IMR-90 (cell line): ENCODE measurements around the gene EBF3. TPM values are rescaled to one million over a fixed set of nuclear protein-coding genes. Genes with fewer than 3 reads are reported as not detected.

Source experiments
- ATAC-seq: fragments of 200-7000 bp; cut with Tn5 transposase; 2 replicates; pipeline ENCODE4 v1.9.1; 2020; ENCODE audit warnings: low read depth, mild to moderate bottlenecking, moderate library complexity
- BruUV-seq: library from RNA; stranded (reverse); fragments of 400-500 nt; replicated peaks from 2 replicates; lab custom pipeline; 2021; lab: Mats Ljungman, UMichigan
- CTCF ChIA-PET: fragments of 300-600 bp; formaldehyde crosslinking; extraction: SDS; loops from one replicate; lab custom pipeline; 2021; ENCODE audit warnings: antibody characterized with exemption; lab: Yijun Ruan, JAX
- POLR2A ChIA-PET: fragments of 300-600 bp; sonication (Branson Sonifier 250); formaldehyde crosslinking; loops from one replicate; lab custom pipeline; 2022; ENCODE audit warnings: antibody characterized with exemption; ENCODE audit not compliant: unreplicated experiment; lab: Charles Lee
- DNase-seq: peaks from one replicate; pipeline ENCODE4 v3.0.0; 2013
- H2AFZ ChIP-seq: replicated peaks from 2 replicates; pipeline ENCODE3; 2013; ENCODE audit warnings: low read length, mild to moderate bottlenecking; ENCODE audit not compliant: poor library complexity
- H2AK5ac ChIP-seq: 2 replicates; pipeline ENCODE4 v1.6.1; 2013; ENCODE audit warnings: low read depth, low read length, inconsistent platforms
- H2AK9ac ChIP-seq: replicated peaks from 2 replicates; pipeline ENCODE3; 2013; ENCODE audit warnings: mild to moderate bottlenecking, low read depth, low read length, moderate library complexity; ENCODE audit not compliant: poor library complexity
- H2BK120ac ChIP-seq: 2 replicates; pipeline ENCODE4 v1.6.1; 2013; ENCODE audit warnings: low read depth, low read length, inconsistent platforms
- H2BK15ac ChIP-seq: 3 replicates; pipeline ENCODE4 v1.6.1; 2013; ENCODE audit warnings: low read depth, low read length, inconsistent platforms
- H2BK20ac ChIP-seq: 2 replicates; pipeline ENCODE4 v1.6.1; 2013; ENCODE audit warnings: low read depth, mild to moderate bottlenecking, inconsistent platforms, low read length, moderate library complexity
- H2BK5ac ChIP-seq: 2 replicates; pipeline ENCODE4 v1.6.1; 2013; ENCODE audit warnings: mild to moderate bottlenecking, low read depth, low read length, inconsistent platforms; ENCODE audit not compliant: poor library complexity, severe bottlenecking
- H3K14ac ChIP-seq: replicated peaks from 2 replicates; pipeline ENCODE4 v1.6.1; 2013; ENCODE audit warnings: low read depth, low read length, inconsistent platforms
- H3K18ac ChIP-seq: 2 replicates; pipeline ENCODE4 v1.6.1; 2013; ENCODE audit warnings: low read depth, low read length, control low read depth
- H3K23ac ChIP-seq: 2 replicates; pipeline ENCODE4 v1.6.1; 2013; ENCODE audit warnings: low read depth, low read length, inconsistent platforms
- H3K27ac ChIP-seq: 2 replicates; pipeline ENCODE4 v1.5.1; 2013; ENCODE audit warnings: mild to moderate bottlenecking, control low read depth, low read length; ENCODE audit not compliant: insufficient read depth
- H3K27me3 ChIP-seq: 2 replicates; pipeline ENCODE4 v1.6.1; 2013; ENCODE audit warnings: low read length; ENCODE audit not compliant: control insufficient read depth, insufficient read depth
- H3K36me3 ChIP-seq: 2 replicates; pipeline ENCODE4 v1.6.1; 2013; ENCODE audit warnings: low read length, mixed read lengths; ENCODE audit not compliant: control insufficient read depth, insufficient read depth
- H3K4ac ChIP-seq: 2 replicates; pipeline ENCODE4 v1.6.1; 2013; ENCODE audit warnings: low read depth, low read length, inconsistent platforms
- H3K4me1 ChIP-seq: 2 replicates; pipeline ENCODE4 v1.6.1; 2013; ENCODE audit warnings: low read length, mixed read lengths; ENCODE audit not compliant: control insufficient read depth, insufficient read depth
- H3K4me2 ChIP-seq: 2 replicates; pipeline ENCODE4 v1.6.1; 2013; ENCODE audit warnings: low read depth, mild to moderate bottlenecking, control low read depth, low read length, moderate library complexity
- H3K4me3 ChIP-seq: 2 replicates; pipeline ENCODE4 v1.5.1; 2013; ENCODE audit warnings: low read depth, mild to moderate bottlenecking, control low read depth, low read length, moderate library complexity; ENCODE audit not compliant: insufficient read depth
- H3K56ac ChIP-seq: 2 replicates; pipeline ENCODE4 v1.6.1; 2013; ENCODE audit warnings: low read length, inconsistent platforms; ENCODE audit not compliant: insufficient read depth; ENCODE audit errors: extremely low read depth
- H3K79me1 ChIP-seq, 2 experiments: 2 replicates each; pipeline ENCODE4 v1.6.1; 2013; ENCODE audit warnings: low read length in 2 of 2, inconsistent platforms in 1 of 2, low read depth in 1 of 2
- H3K9ac ChIP-seq: 2 replicates; pipeline ENCODE4 v1.6.1; 2013; ENCODE audit warnings: low read depth, low read length, control low read depth
- H3K9me1 ChIP-seq: 2 replicates; pipeline ENCODE4 v1.6.1; 2013; ENCODE audit warnings: low read length, inconsistent platforms; ENCODE audit not compliant: insufficient read depth
- H3K9me3 ChIP-seq: 2 replicates; pipeline ENCODE4 v1.6.1; 2013; ENCODE audit warnings: low read length; ENCODE audit not compliant: control insufficient read depth, insufficient read depth
- H4K20me1 ChIP-seq: 2 replicates; pipeline ENCODE4 v1.6.1; 2013; ENCODE audit warnings: low read length, inconsistent platforms; ENCODE audit not compliant: insufficient read depth
- H4K5ac ChIP-seq: 2 replicates; pipeline ENCODE4 v1.6.1; 2013; ENCODE audit warnings: mild to moderate bottlenecking, low read depth, low read length, control low read depth
- H4K8ac ChIP-seq, 2 experiments: 2 replicates each; pipeline ENCODE4 v1.6.1; 2013; ENCODE audit warnings: low read depth in 2 of 2, low read length in 2 of 2, control low read depth in 1 of 2, inconsistent platforms in 1 of 2
- H4K91ac ChIP-seq: 2 replicates; pipeline ENCODE4 v1.6.1; 2013; ENCODE audit warnings: low read depth, low read length, inconsistent platforms; ENCODE audit not compliant: insufficient read depth
- CEBPB ChIP-seq: IDR thresholded peaks from 2 replicates; pipeline ENCODE4 v1.6.1; 2012; ENCODE audit warnings: low read depth, low read length, improper control_type of control experiment
- CTCF ChIP-seq: conservative IDR thresholded peaks from 2 replicates; pipeline ENCODE4 v1.5.1; 2012; ENCODE audit warnings: mild to moderate bottlenecking, low read depth, low read length, improper control_type of control experiment
- ELK1 ChIP-seq: fragments of 150-350 bp; IDR thresholded peaks from 2 replicates; pipeline ENCODE4 v1.6.1; 2016; ENCODE audit warnings: low read depth, mild to moderate bottlenecking, low read length, moderate library complexity, borderline replicate concordance
- FOS ChIP-seq: fragments of 150-350 bp; IDR thresholded peaks from 2 replicates; pipeline ENCODE4 v1.6.1; 2016; ENCODE audit warnings: low read depth, low read length
- MAFK ChIP-seq: IDR thresholded peaks from 2 replicates; pipeline ENCODE4 v1.6.1; 2012; ENCODE audit warnings: low read depth, low read length, improper control_type of control experiment
- MXI1 ChIP-seq: IDR thresholded peaks from 2 replicates; pipeline ENCODE4 v1.6.1; 2012; ENCODE audit warnings: low read depth, mild to moderate bottlenecking, low read length, moderate library complexity, borderline replicate concordance
- NFE2L2 ChIP-seq: fragments of 150-350 bp; IDR thresholded peaks from 2 replicates; pipeline ENCODE4 v1.6.1; 2016; ENCODE audit warnings: low read depth, mild to moderate bottlenecking, low read length
- POLR2A ChIP-seq: IDR thresholded peaks from 2 replicates; pipeline ENCODE4 v1.6.1; 2012; ENCODE audit warnings: mild to moderate bottlenecking, low read depth, low read length
- SMC3 ChIP-seq: fragments of 150-350 bp; IDR thresholded peaks from 2 replicates; pipeline ENCODE4 v1.6.1; 2016; ENCODE audit warnings: low read depth, mild to moderate bottlenecking, antibody characterized with exemption, low read length, moderate library complexity
- USF2 ChIP-seq: fragments of 150-350 bp; IDR thresholded peaks from 2 replicates; pipeline ENCODE4 v1.6.1; 2017; ENCODE audit warnings: mild to moderate bottlenecking, antibody characterized with exemption, low read length, low read depth
- WGBS, 2 experiments: methylation state at CpG; one replicate each; pipeline versions ENCODE4 v1.1.5 to v1.1.7; 2013; ENCODE audit warnings: missing lambda C conversion rate in 2 of 2; ENCODE audit not compliant: insufficient read length in 1 of 2; ENCODE audit errors: extremely low coverage in 2 of 2; 5-methylcytosine and 5-hydroxymethylcytosine counted together
- dilution Hi-C: fragments of 300-500 bp; cut with HindIII; formaldehyde crosslinking; loops from one replicate; pipeline ENCODE4 v1.14.3; 2018; ENCODE audit warnings: low sequenced_read_pairs; ENCODE audit not compliant: unreplicated experiment
- in situ Hi-C: fragments of 300-500 bp; cut with MboI; formaldehyde crosslinking; loops from 3 replicates; pipeline ENCODE4 v1.14.3; 2019; ENCODE audit warnings: low sequenced_read_pairs, inconsistent platforms, mixed read lengths
- intact Hi-C: fragments of 100-400 bp; cut with micrococcal nuclease; formaldehyde crosslinking; loops from 2 replicates; pipeline ENCODE4 v1.10.0; 2022
- polyA plus RNA-seq, 3 experiments: library from polyadenylated mRNA; depleted of rRNA; stranded (reverse); fragments of >200 nt; gene quantifications; 2 replicates each; pipeline ENCODE4 v1.2.3, GENCODE V29; 2012; ENCODE audit warnings: low replicate concordance in 1 of 3
- total RNA-seq: library from RNA; depleted of rRNA; stranded (reverse); fragments of >200 nt; gene quantifications from 2 replicates; pipeline ENCODE4 v1.2.3, GENCODE V29; 2012

EBF3 gene
- total and polyA plus RNA-seq, 2 of the 4 experiments (the other 2 are of a cell fraction): 0.36 to 0.70 TPM

- no TSS peak for BruUV-seq
- no peak overlapping the region for H4K5ac ChIP-seq
- H3K27ac ChIP-seq: no peak overlapping the region
- ATAC-seq: no peak
- no peak overlapping the region for H2BK20ac ChIP-seq
- in situ Hi-C loops: no loop called here
- TF ChIP-seq CTCF (no peak), SMC3 (no peak), ELK1 (no peak), POLR2A (no peak), NFE2L2 (no peak), MXI1 (no peak), CEBPB (no peak), USF2 (no peak), FOS (no peak), MAFK (no peak)
- no peaks in the 10 kb centered on the region for H3K79me1 ChIP-seq
- H2AK5ac ChIP-seq: no peak overlapping the region
- no peaks in the 10 kb centered on the region for H3K27me3 ChIP-seq
- no peak overlapping the region for H4K8ac ChIP-seq
- DNase-seq: no peak
- intact Hi-C loops: no loop called here
- no peak overlapping the region for H3K14ac ChIP-seq
- H3K4me1 ChIP-seq: no peaks in the 10 kb centered on the region
- no peak overlapping the region for H3K9ac ChIP-seq
- no peaks in the 10 kb centered on the region; the same call in 1 of the 2 replicates for H4K20me1 ChIP-seq
- no peak overlapping the region for H4K91ac ChIP-seq
- no peak overlapping the region for H2BK120ac ChIP-seq
- no peak overlapping the region for H2AK9ac ChIP-seq
- no peak overlapping the region for H3K4me2 ChIP-seq
- no peak overlapping the region for H2BK15ac ChIP-seq
- no peak overlapping the region for H2AFZ ChIP-seq
- H3K23ac ChIP-seq: no peak overlapping the region
- H3K36me3 ChIP-seq: no peaks in the 10 kb centered on the region
- CTCF ChIA-PET: no interaction called here
- POLR2A ChIA-PET: no interaction called here
- dilution Hi-C loops: no loop called here
- no peak overlapping the region for H2BK5ac ChIP-seq
- no peak overlapping the region for H3K4me3 ChIP-seq
- no peaks in the 10 kb centered on the region for H3K9me3 ChIP-seq
- H3K4ac ChIP-seq: no peak overlapping the region
- no peaks in the 10 kb centered on the region for H3K9me1 ChIP-seq
- H3K56ac ChIP-seq: no peak overlapping the region
- no peak overlapping the region for H3K18ac ChIP-seq
- 82% methylated on average over 9 of the region's 24 CpGs; no CpG with 5 or more reads in 1 of the 2 experiments for WGBS, 2 experiments
Measured at GRCh38 chr10:129932751-129933433, 31.2 kb downstream of the EBF3 start.
